Skeletal muscle satellite cell (primary cell): ENCODE measurements around the gene INPP4A.

ENCODE experiments used
- H3K27me3 ChIP-seq: 2 replicates; pipeline ENCODE4 v1.7.0; 2013; ENCODE audit warnings: low read length; ENCODE audit not compliant: control insufficient read depth, insufficient read depth
- H3K36me3 ChIP-seq: 2 replicates; pipeline ENCODE4 v1.7.0; 2013; ENCODE audit warnings: mild to moderate bottlenecking, control low read depth, low read length; ENCODE audit not compliant: insufficient read depth
- H3K4me1 ChIP-seq: 2 replicates; pipeline ENCODE4 v1.7.0; 2013; ENCODE audit warnings: low read length; ENCODE audit not compliant: control insufficient read depth, insufficient read depth
- H3K4me2 ChIP-seq: 2 replicates; pipeline ENCODE4 v1.7.0; 2013; ENCODE audit warnings: mild to moderate bottlenecking, low read length
- H3K4me3 ChIP-seq: 2 replicates; pipeline ENCODE4 v1.7.0; 2013; ENCODE audit warnings: low read length
- H3K9ac ChIP-seq: 2 replicates; pipeline ENCODE4 v1.7.0; 2013; ENCODE audit warnings: mild to moderate bottlenecking, low read depth, low read length, moderate library complexity
- H3K9me3 ChIP-seq: replicated peaks from 2 replicates; pipeline ENCODE4 v1.7.0; 2013; ENCODE audit warnings: mild to moderate bottlenecking, control low read depth, low read length

INPP4A gene

GRCh38 chr2:98489971-98490962 lies 45.6 kb downstream of the INPP4A start:
- no peak overlapping the region for H3K4me3 ChIP-seq
- no peaks in the 10 kb centered on the region for H3K36me3 ChIP-seq
- no peak overlapping the region for H3K9ac ChIP-seq
- H3K4me1 ChIP-seq: no peaks in the 10 kb centered on the region
- no peaks in the 10 kb centered on the region for H3K9me3 ChIP-seq
- H3K4me2 ChIP-seq: no peak overlapping the region
- no peaks in the 10 kb centered on the region for H3K27me3 ChIP-seq

GRCh38 chr2:98492441-98492840 lies 47.8 kb downstream of the INPP4A start:
- no peaks in the 10 kb centered on the region for H3K36me3 ChIP-seq
- no peak overlapping the region for H3K4me3 ChIP-seq
- H3K27me3 ChIP-seq: no peaks in the 10 kb centered on the region
- no peak overlapping the region for H3K4me2 ChIP-seq
- no peaks in the 10 kb centered on the region for H3K4me1 ChIP-seq
- H3K9me3 ChIP-seq: no peaks in the 10 kb centered on the region
- no peak overlapping the region for H3K9ac ChIP-seq

- H3K9ac ChIP-seq: no peak overlapping the region
- H3K9me3 ChIP-seq: no peaks in the 10 kb centered on the region
- no peaks in the 10 kb centered on the region for H3K27me3 ChIP-seq
- H3K4me3 ChIP-seq: no peak overlapping the region
- no peaks in the 10 kb centered on the region for H3K36me3 ChIP-seq
- no peaks in the 10 kb centered on the region for H3K4me1 ChIP-seq
- no peak overlapping the region for H3K4me2 ChIP-seq
These were observed 50.0 kb downstream of the INPP4A start for GRCh38 chr2:98494699-98495098.

- Histone ChIP-seq H3K4me1 (no peaks in the 10 kb centered on the region), H3K9me3 (no peaks in the 10 kb centered on the region), H3K36me3 (no peaks in the 10 kb centered on the region), H3K4me3 (no peak overlapping the region), H3K9ac (no peak overlapping the region), H3K27me3 (no peaks in the 10 kb centered on the region), H3K4me2 (no peak overlapping the region)
These were observed 52.3 kb downstream of the INPP4A start for GRCh38 chr2:98496750-98497493.

GRCh38 chr2:98498703-98499440 lies 54.2 kb downstream of the INPP4A start:
- peaks cover 3% of the 10 kb centered on the region for H3K4me1 ChIP-seq
- H3K4me2 ChIP-seq: no peak overlapping the region
- no peak overlapping the region for H3K9ac ChIP-seq
- H3K36me3 ChIP-seq: no peaks in the 10 kb centered on the region
- H3K9me3 ChIP-seq: no peaks in the 10 kb centered on the region
- H3K27me3 ChIP-seq: no peaks in the 10 kb centered on the region
- no peak overlapping the region for H3K4me3 ChIP-seq

- Histone ChIP-seq H3K36me3 (no peaks in the 10 kb centered on the region), H3K9ac (no peak overlapping the region), H3K4me1 (peaks cover 3% of the 10 kb centered on the region), H3K27me3 (no peaks in the 10 kb centered on the region), H3K4me2 (no peak overlapping the region), H3K9me3 (no peaks in the 10 kb centered on the region), H3K4me3 (no peak overlapping the region)
These were observed 55.9 kb downstream of the INPP4A start for GRCh38 chr2:98500561-98500960.

GRCh38 chr2:98501223-98501622 lies 56.6 kb downstream of the INPP4A start:
- Histone ChIP-seq H3K4me3 (no peak overlapping the region), H3K36me3 (no peaks in the 10 kb centered on the region), H3K9me3 (no peaks in the 10 kb centered on the region), H3K27me3 (no peaks in the 10 kb centered on the region), H3K9ac (no peak overlapping the region), H3K4me1 (peaks cover 3% of the 10 kb centered on the region), H3K4me2 (no peak overlapping the region)

- H3K4me3 ChIP-seq: no peak overlapping the region
- H3K9me3 ChIP-seq: no peaks in the 10 kb centered on the region
- no peak overlapping the region for H3K4me2 ChIP-seq
- no peaks in the 10 kb centered on the region for H3K27me3 ChIP-seq
- peaks cover 3% of the 10 kb centered on the region for H3K4me1 ChIP-seq
- H3K36me3 ChIP-seq: no peaks in the 10 kb centered on the region
- H3K9ac ChIP-seq: no peak overlapping the region
These were observed 57.2 kb downstream of the INPP4A start for GRCh38 chr2:98501876-98502275.

GRCh38 chr2:98502556-98503335 lies 58.1 kb downstream of the INPP4A start:
- Histone ChIP-seq H3K4me1 (peaks cover 3% of the 10 kb centered on the region), H3K9ac (no peak overlapping the region), H3K4me2 (no peak overlapping the region), H3K36me3 (no peaks in the 10 kb centered on the region), H3K9me3 (no peaks in the 10 kb centered on the region), H3K27me3 (no peaks in the 10 kb centered on the region), H3K4me3 (no peak overlapping the region)

- Histone ChIP-seq H3K36me3 (no peaks in the 10 kb centered on the region), H3K4me2 (no peak overlapping the region), H3K27me3 (no peaks in the 10 kb centered on the region), H3K4me1 (peaks cover 3% of the 10 kb centered on the region), H3K9ac (no peak overlapping the region), H3K4me3 (no peak overlapping the region), H3K9me3 (no peaks in the 10 kb centered on the region)
These were observed 58.9 kb downstream of the INPP4A start for GRCh38 chr2:98503481-98504105.
